ENCODE results near the gene ZNF516. TPM values are rescaled to one million over a fixed set of nuclear protein-coding genes. Genes with fewer than 3 reads are reported as not detected.
A peak's percentile ranks its signal among the peaks of the same experiment; 100 is the strongest.

ZNF516 gene
- total and polyA plus RNA-seq, 2 of the 4 experiments (the other 2 are of a cell fraction) = 7.9 to 16.9 TPM

DNA sequence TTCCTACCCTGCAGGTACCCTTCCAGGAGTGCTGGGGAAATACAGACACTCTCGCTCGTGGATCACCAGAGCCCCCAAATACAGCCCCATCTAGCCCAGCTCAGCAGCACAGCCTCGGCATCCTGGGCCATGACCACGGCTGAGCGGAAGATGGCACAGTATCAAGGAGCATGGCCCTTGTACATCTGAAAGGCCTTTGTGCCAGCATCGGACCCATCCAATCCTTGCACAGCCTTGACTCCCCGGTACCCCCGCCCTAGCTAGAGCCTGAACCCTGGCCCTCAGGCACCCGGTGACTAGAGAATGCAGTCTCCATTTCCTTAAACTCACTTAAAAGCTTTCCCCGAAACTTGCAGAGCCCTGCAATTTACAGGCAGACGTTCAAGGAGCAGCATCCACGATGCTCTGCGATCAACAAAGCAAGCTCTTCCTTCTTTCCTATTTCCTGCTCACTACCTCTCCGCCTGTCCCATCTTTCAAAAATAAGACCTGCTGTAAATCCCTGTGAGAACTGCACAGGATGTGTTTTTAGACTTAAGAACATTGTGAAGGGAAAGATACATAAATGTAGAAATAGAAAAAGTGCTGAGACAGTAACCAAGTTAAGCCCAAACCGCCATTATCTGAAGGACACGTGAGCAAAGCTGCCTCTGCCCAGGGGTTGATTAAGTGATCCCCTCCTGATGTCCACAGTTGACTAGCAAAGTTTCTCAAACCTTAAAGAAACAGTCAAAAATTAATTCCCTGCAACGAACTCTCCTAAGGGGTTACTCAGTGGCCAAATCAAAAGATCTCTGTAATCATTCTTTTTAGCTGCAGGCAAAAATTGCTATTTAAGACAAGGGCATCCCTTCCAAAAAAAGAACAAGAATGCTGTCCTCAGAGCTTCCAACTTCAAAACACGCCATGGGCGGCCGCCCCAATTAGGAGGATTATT lies 48.5 kb downstream of the ZNF516 start:
- CTCF ChIA-PET = no interaction called here
- Histone ChIP-seq H2BK5ac (ENCODE audit: low read depth, low read length, poor library complexity, severe bottlenecking) (peak overlapping the region; percentile 77), H3K4ac (ENCODE audit: low read depth, low read length) (peak overlapping the region; percentile 89), H3K4me1 (ENCODE audit: control insufficient read depth, insufficient read depth, low read length) (peaks cover 35% of the 10 kb centered on the region), H4K20me1 (ENCODE audit: insufficient read depth, low read length) (peaks cover 58% of the 10 kb centered on the region), H3K27ac (ENCODE audit: insufficient read depth, low read length) (peak overlapping the region; percentile 56), H3K9me3 (ENCODE audit: control insufficient read depth, insufficient read depth, low read length) (no peaks in the 10 kb centered on the region), H2AFZ (replicated peaks; ENCODE audit: low read length, poor library complexity) (no peak overlapping the region), H4K91ac (ENCODE audit: insufficient read depth, low read depth, low read length) (peak overlapping the region; percentile 67), H3K56ac (ENCODE audit: extremely low read depth, insufficient read depth, low read length) (no peak overlapping the region), H4K8ac (ENCODE audit: low read depth in 2 of 2, low read length in 2 of 2) (peak overlapping the region; percentile 24 to 77; a peak in 2 of 4 replicates), H2BK120ac (ENCODE audit: low read depth, low read length) (peak overlapping the region; percentile 89; the same call in 1 of the 2 replicates), H3K4me2 (ENCODE audit: low read depth, low read length) (no peak overlapping the region), H3K27me3 (ENCODE audit: control insufficient read depth, insufficient read depth, low read length) (no peaks in the 10 kb centered on the region), H2BK20ac (ENCODE audit: low read depth, low read length) (peak overlapping the region; percentile 75; the same call in 1 of the 2 replicates), H3K9ac (ENCODE audit: low read depth, low read length) (no peak overlapping the region; the same call in 1 of the 2 replicates), H3K9me1 (ENCODE audit: insufficient read depth, low read length) (peaks cover 30% of the 10 kb centered on the region), H3K23ac (ENCODE audit: low read depth, low read length) (peak overlapping the region; percentile 92), H3K14ac (replicated peaks; ENCODE audit: low read depth, low read length) (peak overlapping the region; percentile 89), H3K79me1 (ENCODE audit: low read depth in 1 of 2, low read length in 2 of 2) (peaks cover 27 to 70% of the 10 kb centered on the region in 2 experiments), H2AK5ac (ENCODE audit: low read depth, low read length) (peak overlapping the region; percentile 85), H2AK9ac (replicated peaks; ENCODE audit: low read depth, low read length, poor library complexity) (peak overlapping the region; percentile 83), H3K4me3 (ENCODE audit: insufficient read depth, low read depth, low read length) (no peak overlapping the region), H3K36me3 (ENCODE audit: control insufficient read depth, insufficient read depth, low read length) (peaks cover 11% of the 10 kb centered on the region), H4K5ac (ENCODE audit: low read depth, low read length) (no peak overlapping the region), H2BK15ac (ENCODE audit: low read depth, low read length) (peak overlapping the region; percentile 8; the same call in 2 of the 3 replicates), H3K18ac (ENCODE audit: low read depth, low read length) (no peak overlapping the region)
- intact Hi-C loops (cut with micrococcal nuclease) (no loop called here), in situ Hi-C loops (cut with MboI; ENCODE audit: low sequenced_read_pairs) (no loop called here), dilution Hi-C loops (cut with HindIII; ENCODE audit: low sequenced_read_pairs, unreplicated experiment) (no loop called here)
- DNase-seq (no peak), ATAC-seq (ENCODE audit: low read depth) (no peak)
- POLR2A ChIA-PET (ENCODE audit: unreplicated experiment) = no interaction called here
- BruUV-seq (replicated peaks) = no TSS peak
- 94% methylated on average over 6 of the region's 20 CpGs; no CpG with 5 or more reads in 1 of the 2 experiments for WGBS, 2 experiments (ENCODE audit: extremely low coverage in 2 of 2, insufficient read length in 1 of 2)
- TF ChIP-seq CHD1 (IDR thresholded peaks at IDR 0.05; ENCODE audit: low read depth, low read length) = no peak
- no peak for TF ChIP-seq CEBPB (IDR thresholded peaks at IDR 0.05; ENCODE audit: low read depth, low read length)
- no peak for TF ChIP-seq MAZ (IDR thresholded peaks at IDR 0.05; ENCODE audit: borderline replicate concordance, low read depth, low read length)
- no peak for TF ChIP-seq SMC3 (IDR thresholded peaks at IDR 0.05; ENCODE audit: low read depth, low read length)
- TF ChIP-seq MAFK (IDR thresholded peaks at IDR 0.05; ENCODE audit: low read depth, low read length) = no peak
- TF ChIP-seq RCOR1 (IDR thresholded peaks at IDR 0.05; ENCODE audit: insufficient replicate concordance, low read length) = no peak
- TF ChIP-seq BHLHE40 (IDR thresholded peaks at IDR 0.05; ENCODE audit: low read depth, low read length) = no peak
